Measurements from ENCODE around the gene MIPOL1.
A peak's percentile ranks its signal among the peaks of the same experiment; 100 is the strongest.
"Not testable (repeated sequence)": the region's sequence is repeated elsewhere in the genome, so short reads cannot be mapped to it uniquely, and the experiment has no call there.

Gene MIPOL1

GRCh38 chr14:37197421-37198272 is at the start of gene MIPOL1:
MIPOL1 (plus strand) TSS chr14:37197937; CDS start chr14:37247889, 49,952 bp downstream.
- DNase-seq (ENCODE audit: low read depth): peak; percentile 44

GRCh38 chr14:37150414-37150813 is 47.3 kb upstream of the MIPOL1 start:
- DNase-seq (ENCODE audit: low read depth): no peak

GRCh38 chr14:37153005-37153404 is 44.7 kb upstream of the MIPOL1 start:
- DNase-seq (ENCODE audit: low read depth): no peak

- no peak for DNase-seq (ENCODE audit: low read depth)
Observed at GRCh38 chr14:37153483-37153882, 44.3 kb upstream of the MIPOL1 start.

- no peak for DNase-seq (ENCODE audit: low read depth)
Observed at GRCh38 chr14:37157987-37158386, 39.8 kb upstream of the MIPOL1 start.

- not testable (repeated sequence) for DNase-seq (ENCODE audit: low read depth)
Observed at GRCh38 chr14:37162307-37162706, 35.4 kb upstream of the MIPOL1 start.

GRCh38 chr14:37165794-37166193 is 31.9 kb upstream of the MIPOL1 start:
- DNase-seq (ENCODE audit: low read depth): no peak

GRCh38 chr14:37167151-37168047 is 30.3 kb upstream of the MIPOL1 start:
- DNase-seq (ENCODE audit: low read depth): no peak

- DNase-seq (ENCODE audit: low read depth): peak; percentile 56
Observed at GRCh38 chr14:37168721-37169120, 29.0 kb upstream of the MIPOL1 start.

- DNase-seq (ENCODE audit: low read depth): no peak
Observed at GRCh38 chr14:37170237-37170636, 27.5 kb upstream of the MIPOL1 start.

GRCh38 chr14:37170993-37171392 is 26.7 kb upstream of the MIPOL1 start:
- no peak for DNase-seq (ENCODE audit: low read depth)

GRCh38 chr14:37171678-37172023 is 26.1 kb upstream of the MIPOL1 start:
- no peak for DNase-seq (ENCODE audit: low read depth)

GRCh38 chr14:37172024-37172869 is 25.5 kb upstream of the MIPOL1 start, which contains the start of gene SLC25A21:
SLC25A21 (minus strand) TSS chr14:37172606.
- DNase-seq (ENCODE audit: low read depth): peak; percentile 57

GRCh38 chr14:37172936-37173614 is 24.7 kb upstream of the MIPOL1 start:
- no peak for DNase-seq (ENCODE audit: low read depth)

GRCh38 chr14:37179896-37180502 is 17.7 kb upstream of the MIPOL1 start:
- DNase-seq (ENCODE audit: low read depth): no peak

GRCh38 chr14:37180886-37181285 is 16.9 kb upstream of the MIPOL1 start:
- DNase-seq (ENCODE audit: low read depth): not testable (repeated sequence)

GRCh38 chr14:37181441-37181840 is 16.3 kb upstream of the MIPOL1 start:
- no peak for DNase-seq (ENCODE audit: low read depth)

GRCh38 chr14:37184520-37184919 is 13.2 kb upstream of the MIPOL1 start:
- not testable (repeated sequence) for DNase-seq (ENCODE audit: low read depth)

GRCh38 chr14:37185670-37186069 is 12.1 kb upstream of the MIPOL1 start:
- DNase-seq (ENCODE audit: low read depth): no peak

- no peak for DNase-seq (ENCODE audit: low read depth)
Observed at GRCh38 chr14:37186865-37187264, 10.9 kb upstream of the MIPOL1 start.

- DNase-seq (ENCODE audit: low read depth): no peak
Observed at GRCh38 chr14:37187294-37187693, 10.4 kb upstream of the MIPOL1 start.

Measured in CMK (cell line).